K562 (cell line): Measurements from ENCODE around the gene FFAR1. TPM values are rescaled to one million over a fixed set of nuclear protein-coding genes. Genes with fewer than 3 reads are reported as not detected.
A peak's percentile ranks its signal among the peaks of the same experiment; 100 is the strongest.

Source experiments
- CBX5 ChIP-seq: IDR thresholded peaks from 2 replicates; pipeline ENCODE4 v1.6.1; 2014; ENCODE audit warnings: low read depth, borderline replicate concordance
- EP400 ChIP-seq: fragments of 450-650 bp; IDR thresholded peaks from 2 replicates; pipeline ENCODE4 v1.6.1; 2017; ENCODE audit warnings: antibody characterized with exemption, mild to moderate bottlenecking, moderate library complexity
- HMGN3 ChIP-seq: IDR thresholded peaks from 2 replicates; pipeline ENCODE4 v1.6.1; 2011; ENCODE audit warnings: borderline replicate concordance, low read depth, mild to moderate bottlenecking, mixed read lengths, low read length; ENCODE audit not compliant: insufficient read length; ENCODE audit errors: extremely low read depth
- IRF2 ChIP-seq: sonication (generic); formaldehyde crosslinking; IDR thresholded peaks from 2 replicates; pipeline ENCODE4 v1.8.1; 2022; ENCODE audit warnings: mild to moderate bottlenecking, missing genetic modification reagents
- MCM2 ChIP-seq: fragments of 450-650 bp; IDR thresholded peaks from 2 replicates; pipeline ENCODE4 v1.6.1; 2017; ENCODE audit warnings: low read depth, mild to moderate bottlenecking
- POLR2H ChIP-seq: IDR thresholded peaks from 2 replicates; pipeline ENCODE4 v1.6.1; 2016; ENCODE audit warnings: missing genetic modification characterization, low read depth, mild to moderate bottlenecking, control low read depth, missing compliant biosample characterization, moderate library complexity
- POLR3A ChIP-seq: IDR thresholded peaks from 2 replicates; pipeline ENCODE4 v1.6.1; 2011; ENCODE audit warnings: borderline replicate concordance, mild to moderate bottlenecking, moderate library complexity; ENCODE audit not compliant: insufficient read length, insufficient read depth; ENCODE audit errors: extremely low read depth
- RBM17 ChIP-seq: fragments of 200-400 bp; formaldehyde crosslinking; IDR thresholded peaks from 2 replicates; pipeline ENCODE4 v1.6.1; 2017; ENCODE audit warnings: low read depth, mild to moderate bottlenecking, low read length, borderline replicate concordance
- ZFPM2 ChIP-seq: fragments of 250-450 bp; sonication (Bioruptor Pico); IDR thresholded peaks from 2 replicates; pipeline ENCODE4 v1.5.1; 2022; ENCODE audit warnings: mild to moderate bottlenecking
- ZNF217 ChIP-seq: sonication (generic); formaldehyde crosslinking; IDR thresholded peaks from 2 replicates; pipeline ENCODE4 v1.8.0; 2022; ENCODE audit warnings: mild to moderate bottlenecking, missing genetic modification reagents
- ZNF282 ChIP-seq: sonication (generic); formaldehyde crosslinking; IDR thresholded peaks from 2 replicates; pipeline ENCODE4 v1.8.1; 2023; ENCODE audit warnings: missing genetic modification reagents
- ZNF311 ChIP-seq: fragments of 250-450 bp; sonication (Bioruptor Pico); IDR thresholded peaks from 2 replicates; pipeline ENCODE4 v1.4.0; 2020; ENCODE audit warnings: mild to moderate bottlenecking, moderate library complexity
- ZNF583 ChIP-seq: fragments of 250-450 bp; sonication (Bioruptor Pico); IDR thresholded peaks from 2 replicates; pipeline ENCODE4 v1.4.0; 2020
- ZNF766 ChIP-seq: fragments of 200-800 bp; sonication (Bioruptor generic); conservative IDR thresholded peaks from 2 replicates; pipeline ENCODE4 v1.6.1; 2016; ENCODE audit warnings: missing genetic modification characterization, missing compliant biosample characterization
- ZNF830 ChIP-seq: fragments of 250-450 bp; sonication (Bioruptor Pico); IDR thresholded peaks from 2 replicates; pipeline ENCODE4 v1.5.0; 2021; ENCODE audit warnings: mild to moderate bottlenecking
- polyA plus RNA-seq, 8 experiments: library from polyadenylated mRNA; depleted of rRNA in 4 of 8; stranded (reverse) in 5 of 8; unstranded in 3 of 8; fragments of >200 nt; fragmentation: Nextera tagmentation in 2 of 8; fragmentation: Illumina TruSeq in 1 of 8; extraction: Ambion mirVana in 2 of 8; extraction: Trizol in 1 of 8; gene quantifications; 2 replicates each; pipeline versions ENCODE4 v1.2.1 to v1.2.3, GENCODE V29; 2011 to 2014; ENCODE audit warnings: inconsistent platforms in 1 of 8, missing spikeins in 1 of 8
- total RNA-seq, 7 experiments: library from RNA; depleted of rRNA in 6 of 7; stranded (reverse); fragments of >200 nt in 6 of 7; fragmentation: Illumina TruSeq in 2 of 7; extraction: Trizol in 2 of 7; gene quantifications; 2 replicates each; pipeline versions ENCODE4 v1.2.1 to v1.2.3, GENCODE V29; 2011 to 2021; ENCODE audit warnings: low replicate concordance in 1 of 7
- TF ChIP-seq, protein P1 (sequence below), 2 experiments: IDR thresholded peaks; 2 replicates each; pipeline ENCODE4 v1.6.1; 2012; ENCODE audit warnings: improper control_type of control experiment in 2 of 2, low read depth in 2 of 2, low read length in 2 of 2, borderline replicate concordance in 1 of 2
- TF ChIP-seq, protein P2 (sequence below): fragments of 250-450 bp; sonication (Bioruptor Pico); IDR thresholded peaks from 2 replicates; pipeline ENCODE4 v1.4.0; 2020; ENCODE audit warnings: mild to moderate bottlenecking, moderate library complexity, borderline replicate concordance
- TF ChIP-seq, protein P3 (sequence below): fragments of 250-450 bp; sonication (Bioruptor Pico); IDR thresholded peaks from 2 replicates; pipeline ENCODE4 v1.5.0; 2022; ENCODE audit warnings: mild to moderate bottlenecking
- TF ChIP-seq, protein P4 (sequence below): fragments of 450-650 bp; conservative IDR thresholded peaks from 2 replicates; pipeline ENCODE4 v1.6.1; 2016; ENCODE audit warnings: missing genetic modification characterization, low read depth, mild to moderate bottlenecking, missing compliant biosample characterization, moderate library complexity

Gene FFAR1
- total and polyA plus RNA-seq, 9 of the 15 experiments (the other 6 are each of a cell fraction or from before 2014, with no cell fraction given), result not detected

DNA sequence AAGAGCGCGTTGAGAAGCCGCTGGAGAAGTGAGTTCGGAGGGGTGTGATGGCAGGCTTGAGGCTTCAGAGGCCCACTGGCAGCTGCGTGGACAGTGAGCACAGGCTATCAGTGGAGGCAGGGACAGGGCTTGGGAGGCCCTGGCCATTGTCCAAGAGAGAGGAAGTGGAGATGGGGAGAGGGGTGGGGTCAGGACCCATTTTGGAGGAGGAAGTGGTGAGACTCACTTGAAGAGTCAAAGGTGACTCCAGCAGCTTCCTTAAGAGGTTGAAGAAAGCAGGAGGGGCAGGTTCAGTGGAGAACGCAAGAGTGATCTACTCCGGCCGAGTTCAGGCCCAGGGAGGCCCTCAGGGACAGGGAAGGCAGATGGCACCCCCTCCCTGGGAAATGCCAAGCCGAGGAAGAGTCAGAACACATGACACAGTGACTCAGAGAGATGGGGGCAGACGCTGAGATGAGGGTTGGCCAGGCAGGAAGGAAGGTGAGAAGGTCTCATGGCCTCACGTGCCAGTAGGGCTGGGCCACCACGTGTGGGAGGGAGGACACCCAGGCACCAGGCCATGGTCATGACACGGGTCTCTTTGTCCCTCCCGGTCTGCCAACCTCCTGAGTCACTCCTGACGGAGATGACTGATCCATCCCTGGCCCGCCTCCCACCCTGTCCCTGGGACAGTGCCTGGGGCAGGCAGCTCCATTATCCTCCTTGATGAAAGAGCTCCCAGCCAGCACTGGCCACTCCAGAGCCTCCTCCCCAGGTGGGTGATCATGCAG lies 28.8 kb upstream of the FFAR1 start (continued):
- TF ChIP-seq, protein P1, sequence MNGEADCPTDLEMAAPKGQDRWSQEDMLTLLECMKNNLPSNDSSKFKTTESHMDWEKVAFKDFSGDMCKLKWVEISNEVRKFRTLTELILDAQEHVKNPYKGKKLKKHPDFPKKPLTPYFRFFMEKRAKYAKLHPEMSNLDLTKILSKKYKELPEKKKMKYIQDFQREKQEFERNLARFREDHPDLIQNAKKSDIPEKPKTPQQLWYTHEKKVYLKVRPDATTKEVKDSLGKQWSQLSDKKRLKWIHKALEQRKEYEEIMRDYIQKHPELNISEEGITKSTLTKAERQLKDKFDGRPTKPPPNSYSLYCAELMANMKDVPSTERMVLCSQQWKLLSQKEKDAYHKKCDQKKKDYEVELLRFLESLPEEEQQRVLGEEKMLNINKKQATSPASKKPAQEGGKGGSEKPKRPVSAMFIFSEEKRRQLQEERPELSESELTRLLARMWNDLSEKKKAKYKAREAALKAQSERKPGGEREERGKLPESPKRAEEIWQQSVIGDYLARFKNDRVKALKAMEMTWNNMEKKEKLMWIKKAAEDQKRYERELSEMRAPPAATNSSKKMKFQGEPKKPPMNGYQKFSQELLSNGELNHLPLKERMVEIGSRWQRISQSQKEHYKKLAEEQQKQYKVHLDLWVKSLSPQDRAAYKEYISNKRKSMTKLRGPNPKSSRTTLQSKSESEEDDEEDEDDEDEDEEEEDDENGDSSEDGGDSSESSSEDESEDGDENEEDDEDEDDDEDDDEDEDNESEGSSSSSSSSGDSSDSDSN (IDR thresholded peaks at IDR 0.05; ENCODE audit: borderline replicate concordance in 1 of 2, low read depth in 2 of 2, low read length in 2 of 2), result no peak
- no peak for TF ChIP-seq RBM17
- no peak for TF ChIP-seq HMGN3
- TF ChIP-seq MCM2, result no peak
- TF ChIP-seq IRF2 (CRISPR knock-in tag), result no peak
- TF ChIP-seq, protein P2, sequence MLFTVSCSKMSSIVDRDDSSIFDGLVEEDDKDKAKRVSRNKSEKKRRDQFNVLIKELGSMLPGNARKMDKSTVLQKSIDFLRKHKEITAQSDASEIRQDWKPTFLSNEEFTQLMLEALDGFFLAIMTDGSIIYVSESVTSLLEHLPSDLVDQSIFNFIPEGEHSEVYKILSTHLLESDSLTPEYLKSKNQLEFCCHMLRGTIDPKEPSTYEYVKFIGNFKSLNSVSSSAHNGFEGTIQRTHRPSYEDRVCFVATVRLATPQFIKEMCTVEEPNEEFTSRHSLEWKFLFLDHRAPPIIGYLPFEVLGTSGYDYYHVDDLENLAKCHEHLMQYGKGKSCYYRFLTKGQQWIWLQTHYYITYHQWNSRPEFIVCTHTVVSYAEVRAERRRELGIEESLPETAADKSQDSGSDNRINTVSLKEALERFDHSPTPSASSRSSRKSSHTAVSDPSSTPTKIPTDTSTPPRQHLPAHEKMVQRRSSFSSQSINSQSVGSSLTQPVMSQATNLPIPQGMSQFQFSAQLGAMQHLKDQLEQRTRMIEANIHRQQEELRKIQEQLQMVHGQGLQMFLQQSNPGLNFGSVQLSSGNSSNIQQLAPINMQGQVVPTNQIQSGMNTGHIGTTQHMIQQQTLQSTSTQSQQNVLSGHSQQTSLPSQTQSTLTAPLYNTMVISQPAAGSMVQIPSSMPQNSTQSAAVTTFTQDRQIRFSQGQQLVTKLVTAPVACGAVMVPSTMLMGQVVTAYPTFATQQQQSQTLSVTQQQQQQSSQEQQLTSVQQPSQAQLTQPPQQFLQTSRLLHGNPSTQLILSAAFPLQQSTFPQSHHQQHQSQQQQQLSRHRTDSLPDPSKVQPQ (CRISPR knock-in tag), result no peak
- no peak for TF ChIP-seq ZNF282 (CRISPR knock-in tag)
- TF ChIP-seq EP400, result 0 out of 2 replicates have a peak, but pooled peaks have one; percentile 7
- TF ChIP-seq ZNF217 (CRISPR knock-in tag), result no peak
- no peak for TF ChIP-seq POLR3A
- TF ChIP-seq ZNF830 (CRISPR knock-in tag), result no peak
- TF ChIP-seq, protein P3, sequence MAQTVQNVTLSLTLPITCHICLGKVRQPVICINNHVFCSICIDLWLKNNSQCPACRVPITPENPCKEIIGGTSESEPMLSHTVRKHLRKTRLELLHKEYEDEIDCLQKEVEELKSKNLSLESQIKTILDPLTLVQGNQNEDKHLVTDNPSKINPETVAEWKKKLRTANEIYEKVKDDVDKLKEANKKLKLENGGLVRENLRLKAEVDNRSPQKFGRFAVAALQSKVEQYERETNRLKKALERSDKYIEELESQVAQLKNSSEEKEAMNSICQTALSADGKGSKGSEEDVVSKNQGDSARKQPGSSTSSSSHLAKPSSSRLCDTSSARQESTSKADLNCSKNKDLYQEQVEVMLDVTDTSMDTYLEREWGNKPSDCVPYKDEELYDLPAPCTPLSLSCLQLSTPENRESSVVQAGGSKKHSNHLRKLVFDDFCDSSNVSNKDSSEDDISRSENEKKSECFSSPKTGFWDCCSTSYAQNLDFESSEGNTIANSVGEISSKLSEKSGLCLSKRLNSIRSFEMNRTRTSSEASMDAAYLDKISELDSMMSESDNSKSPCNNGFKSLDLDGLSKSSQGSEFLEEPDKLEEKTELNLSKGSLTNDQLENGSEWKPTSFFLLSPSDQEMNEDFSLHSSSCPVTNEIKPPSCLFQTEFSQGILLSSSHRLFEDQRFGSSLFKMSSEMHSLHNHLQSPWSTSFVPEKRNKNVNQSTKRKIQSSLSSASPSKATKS (CRISPR knock-in tag), result no peak
- TF ChIP-seq ZFPM2 (CRISPR knock-in tag), result no peak
- TF ChIP-seq CBX5, result no peak
- no peak; the same call in 1 of the 2 replicates for TF ChIP-seq ZNF583 (CRISPR knock-in tag)
- no peak for TF ChIP-seq POLR2H (tag)
- TF ChIP-seq ZNF766 (CRISPR knock-in tag), result peak; percentile 64
- TF ChIP-seq ZNF311 (CRISPR knock-in tag), result 0 out of 2 replicates have a peak, but pooled peaks have one; percentile 41
- TF ChIP-seq, protein P4, sequence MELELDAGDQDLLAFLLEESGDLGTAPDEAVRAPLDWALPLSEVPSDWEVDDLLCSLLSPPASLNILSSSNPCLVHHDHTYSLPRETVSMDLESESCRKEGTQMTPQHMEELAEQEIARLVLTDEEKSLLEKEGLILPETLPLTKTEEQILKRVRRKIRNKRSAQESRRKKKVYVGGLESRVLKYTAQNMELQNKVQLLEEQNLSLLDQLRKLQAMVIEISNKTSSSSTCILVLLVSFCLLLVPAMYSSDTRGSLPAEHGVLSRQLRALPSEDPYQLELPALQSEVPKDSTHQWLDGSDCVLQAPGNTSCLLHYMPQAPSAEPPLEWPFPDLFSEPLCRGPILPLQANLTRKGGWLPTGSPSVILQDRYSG, result peak; percentile 39; the same call in 1 of the 2 replicates
